ENCODE results near the gene NADSYN1.

NADSYN1 gene

DNA sequence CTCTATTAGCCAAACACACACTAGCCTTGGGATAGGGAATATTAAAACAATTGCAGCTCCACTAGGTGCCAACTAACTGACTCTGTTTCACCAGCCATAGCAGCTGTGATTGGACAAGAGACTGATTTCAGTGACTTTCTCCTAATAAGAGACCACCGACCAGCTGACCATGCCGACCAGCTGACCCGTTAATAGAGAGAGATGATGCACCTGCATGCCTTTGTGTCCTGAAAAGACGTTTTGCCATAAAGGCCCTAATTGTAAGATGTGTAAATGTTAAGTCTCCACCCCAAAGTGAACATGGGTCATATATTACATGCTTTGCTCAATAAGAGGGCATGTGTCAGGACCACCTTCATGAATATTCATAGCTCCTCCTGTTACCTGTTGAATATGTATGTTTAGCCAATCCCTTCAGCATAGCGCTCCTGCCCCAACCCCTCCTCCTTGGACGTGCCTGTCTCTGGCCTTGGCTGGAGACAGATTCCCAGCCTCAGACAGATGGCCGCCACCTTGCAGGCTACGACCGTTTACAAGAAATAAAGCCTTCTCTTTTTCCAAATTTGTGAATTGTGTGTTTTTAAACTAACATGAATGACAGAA, 1.3 kb upstream of the NADSYN1 start:
- Mint-ChIP-seq H3K36me3 (ENCODE audit: low read depth) (peaks cover 61% of the 10 kb centered on the region), H3K4me1 (ENCODE audit: low read depth) (peaks cover 56% of the 10 kb centered on the region)
- peak; percentile 42 for DNase-seq

DNA sequence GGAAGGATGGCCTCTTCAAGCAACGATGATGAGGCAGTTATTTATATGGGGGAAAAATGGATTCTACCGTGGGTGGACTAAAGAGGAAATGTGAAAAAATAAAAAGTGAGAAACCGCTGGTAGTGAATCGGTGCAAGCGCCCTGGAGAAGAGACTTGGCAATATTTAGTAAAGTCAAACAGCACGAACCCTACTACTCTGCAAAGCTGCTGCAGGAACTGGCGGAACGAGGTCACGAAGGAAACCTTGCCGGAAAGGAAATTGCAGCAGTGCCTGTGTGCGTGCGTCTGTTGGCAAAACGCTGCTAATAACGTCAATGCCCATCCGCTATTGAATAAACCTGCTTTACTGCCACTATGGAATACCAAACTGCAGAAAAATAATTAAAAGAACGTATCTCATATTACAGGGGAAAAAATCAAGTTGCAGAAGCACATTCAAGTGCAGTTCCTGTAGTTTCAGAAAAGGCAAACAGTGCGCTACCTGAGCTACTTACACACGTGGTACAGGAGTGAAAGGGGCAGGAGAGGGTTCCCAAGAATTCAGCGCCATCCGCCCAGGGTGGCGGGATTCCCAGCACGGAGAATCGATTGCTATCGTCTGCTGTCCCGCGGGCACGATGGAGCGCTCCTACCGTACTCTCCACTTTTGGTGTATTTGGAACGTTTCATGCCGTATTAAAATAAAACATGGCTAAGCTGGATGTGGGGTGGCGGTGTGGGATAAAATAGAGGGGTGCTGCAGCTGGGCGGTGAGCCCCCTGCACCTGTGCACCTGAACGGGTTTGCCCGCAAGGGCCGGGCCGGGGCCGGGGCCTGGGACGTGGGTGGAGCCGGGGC, 585 bp upstream of the NADSYN1 start:
- H3K9me3 Mint-ChIP-seq = no peaks in the 10 kb centered on the region
- peaks cover 49% of the 10 kb centered on the region for H3K4me1 Mint-ChIP-seq (ENCODE audit: low read depth)
- H3K27ac Mint-ChIP-seq = peak overlapping the region; percentile 94
- peak; percentile 67 for DNase-seq
- H3K4me3 Mint-ChIP-seq = peak overlapping the region; percentile 90
- peaks cover 61% of the 10 kb centered on the region for H3K36me3 Mint-ChIP-seq (ENCODE audit: low read depth)
- no peaks in the 10 kb centered on the region for H3K27me3 Mint-ChIP-seq

More for the DNA sequence above, 1.3 kb upstream of the NADSYN1 start:
- no peaks in the 10 kb centered on the region for H3K27me3 Mint-ChIP-seq
- peak overlapping the region; percentile 94 for H3K27ac Mint-ChIP-seq
- no peaks in the 10 kb centered on the region for H3K9me3 Mint-ChIP-seq
- peak overlapping the region; percentile 90 for H3K4me3 Mint-ChIP-seq

- Mint-ChIP-seq H3K4me3 (peak overlapping the region; percentile 90), H3K27ac (peak overlapping the region; percentile 88), H3K4me1 (ENCODE audit: low read depth) (peaks cover 46% of the 10 kb centered on the region), H3K36me3 (ENCODE audit: low read depth) (peaks cover 68% of the 10 kb centered on the region), H3K27me3 (no peaks in the 10 kb centered on the region), H3K9me3 (no peaks in the 10 kb centered on the region)
- no peak for DNase-seq
Observed at GRCh38 chr11:71453918-71454304, 908 bp downstream of the NADSYN1 start.

DNA sequence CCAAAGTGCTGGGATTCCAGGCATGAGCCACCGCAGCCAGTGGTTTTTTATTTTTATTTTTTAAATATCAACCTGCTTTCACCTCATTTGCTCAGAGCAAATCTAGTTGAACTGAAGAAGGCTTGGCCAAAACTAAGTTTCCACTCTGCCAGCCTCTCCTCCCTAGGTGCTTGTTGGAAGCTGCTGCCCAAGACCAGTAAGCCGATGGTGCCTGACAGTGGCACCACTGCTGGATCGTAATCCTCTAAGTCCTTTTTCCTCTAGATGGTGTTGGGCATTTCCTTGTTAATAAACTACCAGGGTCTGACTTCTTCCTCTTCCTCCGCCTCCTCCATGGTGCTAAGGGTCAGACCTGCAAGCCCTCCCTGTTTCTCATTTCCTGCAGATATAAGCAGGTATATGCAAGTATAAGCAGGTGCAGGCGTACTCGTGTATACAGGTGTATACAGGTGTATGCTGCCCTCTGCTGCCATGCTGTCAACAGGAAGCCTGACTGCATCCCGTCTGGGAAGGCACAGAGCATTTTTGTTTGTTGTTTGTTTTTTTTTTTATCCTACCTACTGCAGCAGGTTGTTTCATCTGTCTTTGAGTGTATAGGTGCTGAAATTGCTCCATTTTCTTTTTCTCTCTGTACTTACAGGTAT, 1.6 kb downstream of the NADSYN1 start:
- no peak for DNase-seq
- Mint-ChIP-seq H3K36me3 (ENCODE audit: low read depth) (peaks cover 68% of the 10 kb centered on the region), H3K4me1 (ENCODE audit: low read depth) (peaks cover 46% of the 10 kb centered on the region), H3K27me3 (no peaks in the 10 kb centered on the region), H3K4me3 (peak overlapping the region; percentile 90), H3K9me3 (no peaks in the 10 kb centered on the region), H3K27ac (peak overlapping the region; percentile 40)

DNA sequence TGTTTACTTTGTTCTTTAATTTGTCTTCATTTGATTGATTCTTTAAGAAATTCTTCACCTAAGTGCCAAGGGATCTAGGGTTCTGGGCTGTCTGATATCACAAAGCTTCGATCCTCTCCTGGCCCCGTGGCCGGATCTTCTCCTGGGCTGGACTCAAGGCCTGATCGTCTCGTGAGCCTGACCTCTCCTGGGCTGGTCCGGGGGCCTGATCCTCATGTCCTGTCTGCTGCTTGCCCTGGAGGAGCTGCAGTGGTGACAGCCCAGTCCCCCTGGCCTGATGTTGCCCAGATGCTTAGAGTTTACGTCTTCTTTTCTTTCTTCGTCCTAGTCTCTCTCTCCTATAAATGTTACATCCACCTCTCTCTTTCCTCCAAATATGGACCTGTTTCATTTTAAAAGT, 3.3 kb downstream of the NADSYN1 start:
- no peak for DNase-seq
- H3K4me1 Mint-ChIP-seq (ENCODE audit: low read depth) = peaks cover 31% of the 10 kb centered on the region
- H3K4me3 Mint-ChIP-seq = no peak overlapping the region
- peak overlapping the region; percentile 71 for H3K27ac Mint-ChIP-seq
- H3K36me3 Mint-ChIP-seq (ENCODE audit: low read depth) = peaks cover 79% of the 10 kb centered on the region
- no peaks in the 10 kb centered on the region for H3K27me3 Mint-ChIP-seq
- no peaks in the 10 kb centered on the region for H3K9me3 Mint-ChIP-seq

GRCh38 chr11:71456831-71457230, 3.8 kb downstream of the NADSYN1 start:
- no peak for DNase-seq
- peaks cover 25% of the 10 kb centered on the region for H3K4me1 Mint-ChIP-seq (ENCODE audit: low read depth)
- no peaks in the 10 kb centered on the region for H3K9me3 Mint-ChIP-seq
- no peaks in the 10 kb centered on the region for H3K27me3 Mint-ChIP-seq
- H3K27ac Mint-ChIP-seq = no peak overlapping the region
- no peak overlapping the region for H3K4me3 Mint-ChIP-seq
- H3K36me3 Mint-ChIP-seq (ENCODE audit: low read depth) = peaks cover 82% of the 10 kb centered on the region

DNA sequence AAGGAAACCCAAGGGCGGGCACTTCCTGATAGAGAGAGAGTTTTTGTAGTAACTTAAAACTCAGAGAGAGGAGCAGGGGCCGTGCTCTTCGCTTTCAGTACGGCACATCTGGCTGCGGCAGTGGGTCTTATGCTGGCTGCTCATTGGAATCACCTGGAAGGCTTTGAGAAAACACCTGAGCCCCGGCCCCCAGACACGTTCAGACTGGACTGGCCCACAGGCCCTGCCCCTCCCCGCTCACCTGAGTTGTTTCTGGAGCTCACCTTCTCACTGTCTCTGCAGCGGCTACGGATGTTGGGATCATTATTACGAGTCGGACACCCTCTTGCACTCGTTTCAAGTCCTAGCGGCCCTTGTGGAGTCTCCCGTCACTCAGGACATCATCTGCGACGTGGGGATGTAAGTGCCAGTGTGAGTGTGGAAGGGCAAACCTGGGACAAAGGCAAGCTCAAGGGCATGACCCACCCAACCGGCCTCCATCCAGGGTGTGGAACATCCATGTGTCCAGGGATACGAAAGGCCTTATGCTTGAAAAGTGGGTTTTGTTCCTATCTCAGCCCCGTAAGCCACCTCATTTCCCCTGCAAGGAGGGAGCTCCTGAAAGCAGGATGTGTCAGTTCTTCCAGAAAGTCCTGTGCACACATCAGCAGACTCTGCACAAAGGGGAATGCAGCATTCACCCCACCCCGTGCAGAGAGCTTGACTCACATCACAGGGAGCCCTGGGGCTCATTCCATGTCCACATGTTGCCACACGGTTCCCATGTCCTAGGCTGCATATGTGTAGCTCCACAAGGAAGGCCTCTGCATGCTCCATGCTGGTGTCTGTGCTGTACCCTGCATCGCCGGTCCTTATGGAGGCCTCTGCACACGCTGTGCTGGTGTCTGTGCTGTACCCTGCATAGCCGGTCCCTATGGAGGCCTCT, 5.4 kb downstream of the NADSYN1 start:
- H3K4me1 Mint-ChIP-seq (ENCODE audit: low read depth) = peaks cover 18% of the 10 kb centered on the region
- H3K27me3 Mint-ChIP-seq = no peaks in the 10 kb centered on the region
- H3K27ac Mint-ChIP-seq = no peak overlapping the region
- H3K4me3 Mint-ChIP-seq = no peak overlapping the region
- DNase-seq = no peak
- H3K9me3 Mint-ChIP-seq = no peaks in the 10 kb centered on the region
- H3K36me3 Mint-ChIP-seq (ENCODE audit: low read depth) = peaks cover 88% of the 10 kb centered on the region

DNA sequence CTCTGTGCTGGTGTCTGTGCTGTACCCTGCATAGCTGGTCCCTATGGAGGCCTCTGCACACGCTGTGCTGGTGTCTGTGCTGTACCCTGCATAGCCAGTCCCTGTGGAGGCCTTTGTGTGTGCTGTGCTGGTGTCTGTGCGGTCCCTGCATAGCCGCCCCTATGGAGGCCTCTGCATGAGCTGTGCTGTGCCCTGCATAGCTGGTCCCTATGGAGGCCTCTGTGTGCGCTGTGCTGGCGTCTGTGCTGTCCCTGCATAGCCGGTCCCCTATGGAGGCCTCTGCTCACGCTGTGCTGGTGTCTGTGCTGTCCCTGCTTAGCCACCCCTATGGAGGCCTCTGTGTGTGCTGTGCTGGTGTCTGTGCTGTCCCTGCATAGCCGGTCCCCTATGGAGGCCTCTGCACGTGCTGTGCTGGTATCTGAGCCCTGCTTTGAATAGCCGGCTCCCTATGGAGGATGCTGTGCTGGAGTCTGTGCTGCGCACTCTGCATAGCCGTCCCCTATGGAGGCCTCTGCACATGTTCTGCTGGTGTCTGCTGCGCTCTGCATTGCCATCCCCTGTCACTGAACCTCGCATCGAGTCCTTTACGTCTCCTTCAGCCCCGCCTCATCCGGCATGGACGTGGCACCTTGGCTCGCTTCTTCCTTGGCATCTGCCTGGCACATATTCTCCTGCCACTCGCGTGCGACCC, 6.2 kb downstream of the NADSYN1 start:
- no peaks in the 10 kb centered on the region for H3K9me3 Mint-ChIP-seq
- no peaks in the 10 kb centered on the region for H3K27me3 Mint-ChIP-seq
- no peak overlapping the region for H3K4me3 Mint-ChIP-seq
- no peak overlapping the region for H3K27ac Mint-ChIP-seq
- H3K4me1 Mint-ChIP-seq (ENCODE audit: low read depth) = peaks cover 12% of the 10 kb centered on the region
- peaks cover 94% of the 10 kb centered on the region for H3K36me3 Mint-ChIP-seq (ENCODE audit: low read depth)
- no peak for DNase-seq

- Mint-ChIP-seq H3K4me3 (no peak overlapping the region), H3K4me1 (ENCODE audit: low read depth) (peaks cover 8% of the 10 kb centered on the region), H3K27ac (no peak overlapping the region), H3K27me3 (no peaks in the 10 kb centered on the region), H3K36me3 (ENCODE audit: low read depth) (peaks cover 95% of the 10 kb centered on the region), H3K9me3 (no peaks in the 10 kb centered on the region)
- no peak for DNase-seq
Observed at GRCh38 chr11:71459767-71460320, 6.8 kb downstream of the NADSYN1 start.

DNA sequence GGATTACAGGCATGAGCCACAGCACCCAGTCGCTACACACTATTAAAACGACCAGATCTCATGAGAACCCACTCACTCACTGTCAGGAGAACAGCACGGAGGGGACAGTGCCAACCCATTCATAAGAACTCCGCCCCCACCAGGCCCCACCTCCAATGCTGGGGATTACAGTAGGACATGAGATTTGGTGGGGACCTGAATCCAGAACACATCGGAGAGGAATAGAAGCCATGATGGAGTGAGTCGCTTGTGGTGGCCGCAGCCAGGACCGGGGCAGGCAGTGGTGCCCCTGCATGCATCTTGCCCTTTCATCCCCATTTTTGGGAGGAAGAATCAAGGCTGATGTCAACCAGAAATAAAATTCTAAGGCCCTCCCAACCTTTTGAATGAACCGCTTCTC, 8.7 kb downstream of the NADSYN1 start:
- H3K27ac Mint-ChIP-seq = no peak overlapping the region
- H3K4me3 Mint-ChIP-seq = no peak overlapping the region
- peaks cover 93% of the 10 kb centered on the region for H3K36me3 Mint-ChIP-seq (ENCODE audit: low read depth)
- no peak for DNase-seq
- no peaks in the 10 kb centered on the region for H3K27me3 Mint-ChIP-seq
- H3K9me3 Mint-ChIP-seq = no peaks in the 10 kb centered on the region
- H3K4me1 Mint-ChIP-seq (ENCODE audit: low read depth) = peaks cover 1% of the 10 kb centered on the region

DNA sequence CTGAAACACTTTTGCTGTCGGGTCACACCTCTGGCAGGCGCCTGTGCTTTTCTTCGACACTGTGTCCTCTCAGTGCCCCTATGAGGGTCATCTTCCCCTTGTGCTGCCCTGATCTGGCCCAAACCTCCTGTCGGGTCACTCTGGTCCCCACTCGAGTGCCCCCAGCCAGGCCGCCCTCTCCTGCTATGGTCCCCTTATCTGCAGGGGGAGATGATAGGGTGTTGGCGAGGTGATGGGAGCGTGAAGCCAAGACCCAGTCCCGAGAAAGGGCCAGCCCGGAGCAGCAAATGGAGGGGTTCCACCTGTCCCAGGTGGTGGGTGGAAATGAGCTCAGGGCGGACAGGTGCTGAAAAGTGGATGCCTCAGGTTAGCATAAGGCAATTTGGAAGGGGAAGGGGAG, 9.7 kb downstream of the NADSYN1 start:
- no peak for DNase-seq
- H3K36me3 Mint-ChIP-seq (ENCODE audit: low read depth) = peaks cover 93% of the 10 kb centered on the region
- no peak overlapping the region for H3K4me3 Mint-ChIP-seq
- H3K9me3 Mint-ChIP-seq = no peaks in the 10 kb centered on the region
- no peaks in the 10 kb centered on the region for H3K27me3 Mint-ChIP-seq
- H3K4me1 Mint-ChIP-seq (ENCODE audit: low read depth) = peaks cover 1% of the 10 kb centered on the region
- H3K27ac Mint-ChIP-seq = no peak overlapping the region

GRCh38 chr11:71463331-71464211, 10.6 kb downstream of the NADSYN1 start:
- Mint-ChIP-seq H3K4me1 (ENCODE audit: low read depth) (peaks cover 1% of the 10 kb centered on the region), H3K27me3 (no peaks in the 10 kb centered on the region), H3K27ac (no peak overlapping the region), H3K36me3 (ENCODE audit: low read depth) (peaks cover 88% of the 10 kb centered on the region), H3K9me3 (no peaks in the 10 kb centered on the region), H3K4me3 (no peak overlapping the region)
- no peak for DNase-seq

DNA sequence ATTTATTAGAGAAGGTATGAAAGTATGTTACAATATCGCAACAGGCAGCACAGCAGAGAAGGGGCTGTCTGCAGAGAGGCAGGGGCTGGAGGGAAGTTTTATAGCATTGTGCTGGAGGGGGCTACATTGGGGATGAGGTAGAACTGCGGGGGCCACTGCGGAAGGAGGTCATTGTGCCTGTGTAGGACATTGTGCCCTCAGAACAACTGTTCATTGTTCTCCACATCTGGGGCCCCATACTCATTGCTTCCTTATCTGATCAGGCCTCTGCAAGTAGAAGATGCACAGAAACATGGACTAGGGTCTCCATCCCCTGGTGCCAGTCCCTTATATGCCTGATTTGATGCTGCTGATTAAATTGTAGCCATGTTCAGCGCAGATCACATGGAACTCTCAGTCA, 12.1 kb downstream of the NADSYN1 start:
- Mint-ChIP-seq H3K4me1 (ENCODE audit: low read depth) (peaks cover 1% of the 10 kb centered on the region), H3K36me3 (ENCODE audit: low read depth) (peaks cover 81% of the 10 kb centered on the region), H3K9me3 (no peaks in the 10 kb centered on the region), H3K27me3 (no peaks in the 10 kb centered on the region), H3K27ac (no peak overlapping the region), H3K4me3 (no peak overlapping the region)
- DNase-seq = no peak

Measured in activated T-cell treated with anti-CD3 and anti-CD28 coated beads, Interleukin-2, amount 50 U/mL, for 24 hours (primary cell).